Right lobe of liver (tissue), 6 donors: ENCODE results near the gene DNMT3A. TPM values are rescaled to one million over a fixed set of nuclear protein-coding genes. Genes with fewer than 3 reads are reported as not detected.

ENCODE experiments used
- ATAC-seq, 4 donors: fragments of 200-7000 bp; cut with Tn5 transposase; one replicate each; pipeline ENCODE4 v1.9.1; 2020; ENCODE audit warnings: mild to moderate bottlenecking in 4 of 4, moderate library complexity in 4 of 4
- DNase-seq, 3 donors: peaks; one replicate each; pipeline ENCODE4 v3.0.0-alpha.2; 2020
- H3K27ac ChIP-seq, 3 donors: fragments of 200-600 bp; one replicate each; pipeline ENCODE4 v1.8.0; 2022
- H3K27me3 ChIP-seq, 2 donors: fragments of 200-600 bp; one replicate each; pipeline ENCODE4 v1.8.0; 2022
- H3K36me3 ChIP-seq, 4 donors: fragments of 200-600 bp; sonication (generic) in 1 of 4; one replicate each; pipeline versions ENCODE4 v1.5.1 to v1.8.0; 2017 to 2022; ENCODE audit warnings: control low read depth in 1 of 4
- H3K4me1 ChIP-seq, 4 donors: fragments of 200-600 bp; sonication (generic) in 1 of 4; one replicate each; pipeline versions ENCODE4 v1.5.1 to v1.8.0; 2017 to 2022; ENCODE audit warnings: control low read depth in 1 of 4
- H3K4me3 ChIP-seq, 3 donors: fragments of 200-600 bp; one replicate each; pipeline ENCODE4 v1.8.0; 2022
- H3K9me3 ChIP-seq, 4 donors: fragments of 200-600 bp; sonication (generic) in 1 of 4; one replicate each; pipeline versions ENCODE4 v1.5.1 to v1.8.0; 2017 to 2022; ENCODE audit warnings: control low read depth in 1 of 4
- POLR2A ChIP-seq: fragments of 450-650 bp; IDR thresholded peaks from one replicate; pipeline ENCODE4 v1.6.1; 2017; ENCODE audit warnings: antibody characterized with exemption, mild to moderate bottlenecking
- WGBS: methylation state at CpG from one replicate; pipeline ENCODE4 v1.1.6; 2018; ENCODE audit warnings: low coverage, low lambda C conversion rate; ENCODE audit not compliant: insufficient coverage; ENCODE audit errors: missing lambda C conversion rate; 5-methylcytosine and 5-hydroxymethylcytosine counted together
- intact Hi-C, 2 donors: fragments of 100-400 bp; cut with DNase I; formaldehyde crosslinking; loops; one replicate each; pipeline versions ENCODE4 v1.11.2 to v1.14.1; 2022
- total RNA-seq, 6 experiments: library from RNA; depleted of rRNA in 2 of 6; stranded (reverse); fragments of >200 nt in 2 of 6; fragmentation: NEBNext Ultra II Directional in 3 of 6; extraction: Animal tissue kit (Norgen Biotek cat#: 25700) in 3 of 6; gene quantifications; one replicate each; pipeline versions ENCODE4 v1.1.0 to v1.2.4, GENCODE V29; 2016 to 2023
- TF ChIP-seq, protein P1 (sequence below), 4 donors: fragments of 200-600 bp in 3 of 4; fragments of 450-650 bp in 1 of 4; IDR thresholded peaks; one replicate each; pipeline versions ENCODE4 v1.5.1 to v1.8.0; 2016 to 2022; ENCODE audit warnings: antibody characterized with exemption in 4 of 4, mild to moderate bottlenecking in 2 of 4
- donor health status: DM: no; HTN: yes; CAD: no.
- donor health status: DM: no; HTN: no; CAD: no.
- donor health status: DM: no; HTN: no; CAD: no.
- donor health status: DM: no; HTN: yes; CAD: no.
- donor health status: DM: no; HTN: yes; CAD: no.

DNMT3A gene
- total RNA-seq, 6 experiments from 2014 or later, result 4.9 to 13.3 (median 9.3) TPM

DNA sequence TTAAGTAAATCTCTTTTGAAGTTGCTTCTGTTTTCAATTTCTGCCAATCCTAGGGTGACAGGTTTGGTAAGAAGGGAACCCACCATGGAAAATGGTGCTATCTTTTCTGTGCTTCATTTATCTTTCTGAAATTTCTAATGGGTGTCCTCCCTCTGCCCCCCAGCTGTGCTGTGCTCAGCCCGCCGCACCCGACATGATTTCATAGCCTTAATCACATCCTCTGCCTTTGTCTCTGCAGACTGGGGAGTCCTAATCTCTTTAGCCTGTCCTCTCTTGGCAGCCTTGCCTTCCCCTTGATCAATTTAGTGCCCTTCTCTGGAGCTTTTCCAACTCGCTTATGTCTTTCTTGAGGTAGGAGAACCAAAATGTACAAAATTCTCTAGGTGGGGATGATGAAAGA is 49.3 kb downstream of the DNMT3A start:
- H3K27me3 ChIP-seq, result no peaks in the 10 kb centered on the region
- H3K36me3 ChIP-seq, result no peaks in the 10 kb centered on the region
- H3K4me1 ChIP-seq, result peaks cover 0 to 6% (median 0%) of the 10 kb centered on the region in 4 donors
- DNase-seq, result no peak
- TF ChIP-seq, protein P1, sequence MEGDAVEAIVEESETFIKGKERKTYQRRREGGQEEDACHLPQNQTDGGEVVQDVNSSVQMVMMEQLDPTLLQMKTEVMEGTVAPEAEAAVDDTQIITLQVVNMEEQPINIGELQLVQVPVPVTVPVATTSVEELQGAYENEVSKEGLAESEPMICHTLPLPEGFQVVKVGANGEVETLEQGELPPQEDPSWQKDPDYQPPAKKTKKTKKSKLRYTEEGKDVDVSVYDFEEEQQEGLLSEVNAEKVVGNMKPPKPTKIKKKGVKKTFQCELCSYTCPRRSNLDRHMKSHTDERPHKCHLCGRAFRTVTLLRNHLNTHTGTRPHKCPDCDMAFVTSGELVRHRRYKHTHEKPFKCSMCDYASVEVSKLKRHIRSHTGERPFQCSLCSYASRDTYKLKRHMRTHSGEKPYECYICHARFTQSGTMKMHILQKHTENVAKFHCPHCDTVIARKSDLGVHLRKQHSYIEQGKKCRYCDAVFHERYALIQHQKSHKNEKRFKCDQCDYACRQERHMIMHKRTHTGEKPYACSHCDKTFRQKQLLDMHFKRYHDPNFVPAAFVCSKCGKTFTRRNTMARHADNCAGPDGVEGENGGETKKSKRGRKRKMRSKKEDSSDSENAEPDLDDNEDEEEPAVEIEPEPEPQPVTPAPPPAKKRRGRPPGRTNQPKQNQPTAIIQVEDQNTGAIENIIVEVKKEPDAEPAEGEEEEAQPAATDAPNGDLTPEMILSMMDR (IDR thresholded peaks at IDR 0.05), result no peak
- no peak overlapping the region for H3K4me3 ChIP-seq
- intact Hi-C loops, result no loop called here
- WGBS, result 74% methylated on average over 4 of the region's 4 CpGs
- ATAC-seq, result no peak
- no peak overlapping the region for H3K27ac ChIP-seq
- no peaks in the 10 kb centered on the region for H3K9me3 ChIP-seq

DNA sequence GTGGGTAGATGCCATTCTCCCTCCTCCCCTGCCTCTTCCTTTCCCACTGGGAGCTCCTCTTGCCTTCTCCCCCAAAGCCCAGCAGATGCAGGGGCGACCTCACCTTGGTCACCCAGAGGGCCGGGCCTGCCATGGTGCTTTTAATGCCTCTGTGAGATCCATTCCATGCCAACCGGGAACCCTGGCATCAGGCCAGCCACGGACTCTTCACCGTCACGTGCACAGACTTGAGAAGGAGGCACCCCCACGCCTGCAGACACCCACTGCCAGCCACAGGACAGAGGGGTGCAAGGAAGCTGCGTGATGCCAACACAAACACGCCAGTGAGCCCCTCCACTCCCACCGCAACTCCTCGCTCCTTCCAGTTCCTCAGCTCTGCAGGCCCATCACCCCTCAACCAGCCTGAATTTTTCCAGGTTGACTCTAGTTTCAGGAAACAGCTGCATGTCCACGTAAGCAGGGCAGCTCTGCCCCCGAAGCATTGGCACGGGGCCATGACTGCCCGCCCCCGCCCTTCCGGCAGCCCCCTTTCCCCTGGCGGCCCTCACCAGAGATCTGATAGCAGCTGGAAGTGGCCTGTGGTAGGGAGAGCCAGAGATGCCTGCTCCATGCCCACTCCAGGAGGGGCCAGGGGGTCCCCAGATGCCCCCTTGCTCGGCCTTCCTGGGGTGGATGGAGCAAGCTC is 50.8 kb downstream of the DNMT3A start:
- WGBS, result 70% methylated on average over 7 of the region's 19 CpGs
- H3K27me3 ChIP-seq, result no peaks in the 10 kb centered on the region
- H3K27ac ChIP-seq, result no peak overlapping the region
- peaks cover 0 to 6% (median 0%) of the 10 kb centered on the region in 4 donors for H3K4me1 ChIP-seq
- TF ChIP-seq, protein P1 (IDR thresholded peaks at IDR 0.05), result no peak
- no peak for TF ChIP-seq POLR2A
- no peak overlapping the region for H3K4me3 ChIP-seq
- intact Hi-C loops, result no loop called here
- ATAC-seq (no peak), DNase-seq (no peak)
- H3K9me3 ChIP-seq, result no peaks in the 10 kb centered on the region
- H3K36me3 ChIP-seq, result no peaks in the 10 kb centered on the region

DNA sequence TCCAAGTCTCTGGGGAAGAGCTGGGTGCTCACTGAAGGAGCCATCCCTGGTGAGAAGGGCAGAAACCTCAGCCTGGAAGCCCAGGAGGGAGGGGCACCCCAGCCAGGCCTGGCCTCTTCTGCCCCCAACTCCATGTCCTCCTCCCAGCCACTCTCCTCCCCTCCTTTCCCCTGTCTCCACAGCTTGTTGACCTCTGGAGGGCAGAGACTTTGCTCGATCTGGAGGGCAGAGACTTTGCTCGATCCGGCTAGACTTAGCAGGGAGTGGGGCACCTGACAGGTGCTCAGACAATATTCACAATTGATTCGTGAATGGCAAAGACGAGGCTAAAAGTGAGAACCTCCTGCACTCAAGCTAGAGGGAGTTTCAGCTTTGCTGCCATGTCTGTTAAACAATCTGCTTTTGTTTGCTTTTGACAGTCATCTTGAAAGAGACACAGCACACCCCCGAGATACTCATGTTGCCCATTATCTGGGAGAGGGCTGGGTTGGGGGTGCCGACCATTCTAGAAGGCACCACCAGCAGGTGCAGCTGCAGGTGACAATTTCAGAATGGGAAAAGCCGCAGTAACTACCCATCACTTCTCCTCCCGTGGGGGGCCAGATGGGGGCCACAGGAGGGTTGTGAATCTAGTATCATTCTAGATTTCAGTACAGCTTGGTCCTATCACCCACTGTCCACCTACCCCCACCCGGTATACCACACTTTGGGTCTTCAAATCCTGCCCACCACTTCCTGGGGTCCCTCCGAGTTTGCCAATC is 54.8 kb downstream of the DNMT3A start:
- Histone ChIP-seq H3K27me3 (no peaks in the 10 kb centered on the region), H3K27ac (no peak overlapping the region), H3K36me3 (peaks cover 0 to 4% (median 0%) of the 10 kb centered on the region in 4 donors), H3K9me3 (no peaks in the 10 kb centered on the region), H3K4me1 (peaks cover 0 to 2% (median 0%) of the 10 kb centered on the region in 4 donors), H3K4me3 (no peak overlapping the region)
- WGBS, result 75% methylated on average over 5 of the region's 11 CpGs
- intact Hi-C loops, result no loop called here
- no peak for DNase-seq
- no peak for ATAC-seq
- no peak for TF ChIP-seq POLR2A
- TF ChIP-seq, protein P1 (IDR thresholded peaks at IDR 0.05), result no peak

DNA sequence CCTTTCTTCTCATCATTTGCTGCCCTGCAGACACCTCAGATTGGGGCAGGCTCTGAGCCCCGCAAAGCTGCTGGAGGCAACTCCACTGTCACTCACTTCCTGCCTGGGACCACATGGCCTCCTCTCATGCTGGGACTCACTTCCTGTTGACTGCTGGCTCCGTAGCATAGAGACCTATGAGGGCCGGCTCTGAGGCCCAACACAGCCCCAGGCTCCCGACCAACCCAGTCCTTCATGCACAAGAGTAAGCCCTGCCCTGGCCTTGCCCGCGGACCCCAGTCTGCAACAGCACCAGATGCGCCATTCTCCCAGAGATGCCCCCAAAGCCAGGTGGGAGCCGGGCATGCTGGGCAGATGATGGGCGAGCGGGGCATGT is 55.7 kb downstream of the DNMT3A start:
- H3K4me3 ChIP-seq, result no peak overlapping the region
- TF ChIP-seq, protein P1 (IDR thresholded peaks at IDR 0.05), result no peak
- no peak for TF ChIP-seq POLR2A
- H3K27me3 ChIP-seq, result no peaks in the 10 kb centered on the region
- ATAC-seq (peak; percentile 72 to 84 (median 84)), DNase-seq (no peak)
- H3K4me1 ChIP-seq, result peaks cover 0 to 5% (median 0%) of the 10 kb centered on the region in 4 donors
- no peaks in the 10 kb centered on the region for H3K9me3 ChIP-seq
- 43% methylated on average over 1 of the region's 10 CpGs for WGBS
- H3K27ac ChIP-seq, result peak overlapping the region in 1 of 3 donors; percentile 24
- intact Hi-C loops, result no loop called here
- H3K36me3 ChIP-seq, result peaks cover 0 to 4% (median 0%) of the 10 kb centered on the region in 4 donors
